HCT116 (cell line): Measurements from ENCODE around the gene SIK3. TPM values are rescaled to one million over a fixed set of nuclear protein-coding genes. Genes with fewer than 3 reads are reported as not detected.

Experiments used
- ATAC-seq: fragments of 200-7000 bp; cut with Tn5 transposase; 2 replicates; pipeline ENCODE4 v1.9.1; 2020; ENCODE audit warnings: mild to moderate bottlenecking, moderate library complexity
- BruUV-seq: library from RNA; stranded (reverse); fragments of 400-500 nt; replicated peaks from 2 replicates; lab custom pipeline; 2021; lab: Mats Ljungman, UMichigan
- CTCF ChIA-PET: fragments of 300-600 bp; sonication (Branson Sonifier 250); formaldehyde crosslinking; loops from one replicate; lab custom pipeline; 2021; ENCODE audit warnings: antibody characterized with exemption; lab: Charles Lee
- POLR2A ChIA-PET: fragments of 300-600, 350-600 bp; sonication (Branson Sonifier 250); formaldehyde crosslinking; loops from one replicate; lab custom pipeline; 2021; ENCODE audit warnings: antibody characterized with exemption; lab: Charles Lee
- RAD21 ChIA-PET, 2 experiments: fragments of 300-600 bp; sonication (Branson Sonifier 250); formaldehyde crosslinking; loops; one replicate each; lab custom pipeline; 2023; ENCODE audit warnings: low total read pairs in 2 of 2; ENCODE audit not compliant: uncharacterized antibody in 2 of 2, unreplicated experiment in 2 of 2, low non-redundant PET in 1 of 2; lab: Charles Lee
- DNase-seq: peaks from one replicate; pipeline ENCODE4 v3.0.0-alpha.2; 2010; ENCODE audit warnings: low read depth, low spot score
- H2AFZ ChIP-seq: fragments of 200-600 bp; shearing (Covaris generic), sonication (generic); 2 replicates; pipeline ENCODE4 v1.6.1; 2017; ENCODE audit warnings: low read depth, mixed run types, mixed read lengths, antibody characterized with exemption, low read length; ENCODE audit not compliant: poor library complexity, severe bottlenecking
- H3K27ac ChIP-seq: 2 replicates; pipeline ENCODE4 v1.5.1; 2012; ENCODE audit warnings: low read depth, low read length
- H3K27me3 ChIP-seq: fragments of 200-600 bp; sonication (generic); 2 replicates; pipeline ENCODE4 v1.6.1; 2016; ENCODE audit warnings: mixed run types, low read length, mixed read lengths; ENCODE audit not compliant: insufficient read depth
- H3K36me3 ChIP-seq, 2 experiments: fragments of 200-500 bp in 1 of 2; fragments of 200-600 bp in 1 of 2; sonication (Bioruptor generic) in 1 of 2; sonication (generic) in 1 of 2; 2 replicates each; pipeline versions ENCODE4 v1.5.1 to v1.6.1; 2014 to 2016; ENCODE audit warnings: low read length in 2 of 2, inconsistent platforms in 1 of 2, mixed read lengths in 1 of 2, mixed run types in 1 of 2; ENCODE audit not compliant: insufficient read depth in 2 of 2, control insufficient read depth in 1 of 2
- H3K4me1 ChIP-seq, 2 experiments: fragments of 200-600 bp in 1 of 2; sonication (generic) in 1 of 2; 2 replicates each; pipeline versions ENCODE4 v1.5.1 to v1.6.1; 2012 to 2017; ENCODE audit warnings: low read length in 2 of 2, inconsistent platforms in 1 of 2, mild to moderate bottlenecking in 1 of 2, mixed read lengths in 1 of 2, mixed run types in 1 of 2, moderate library complexity in 1 of 2; ENCODE audit not compliant: insufficient read depth in 2 of 2, control insufficient read depth in 1 of 2
- H3K4me2 ChIP-seq: fragments of 200-600 bp; sonication (generic); 2 replicates; pipeline ENCODE4 v1.6.1; 2017; ENCODE audit warnings: mixed run types, low read length, mixed read lengths
- H3K4me3 ChIP-seq, 2 experiments: fragments of 200-600 bp in 1 of 2; sonication (generic) in 1 of 2; replicated peaks in 1 of 2; 2 replicates each; pipeline ENCODE4 v1.5.1; 2011 to 2016; ENCODE audit warnings: low read length in 2 of 2, control low read depth in 1 of 2, low read depth in 1 of 2, mild to moderate bottlenecking in 1 of 2, mixed read lengths in 1 of 2, mixed run types in 1 of 2
- H3K79me2 ChIP-seq: fragments of 200-600 bp; sonication (generic); 2 replicates; pipeline ENCODE4 v1.6.1; 2017; ENCODE audit warnings: mild to moderate bottlenecking, mixed run types, low read length, moderate library complexity, mixed read lengths; ENCODE audit not compliant: insufficient read depth
- H3K9ac ChIP-seq: fragments of 200-600 bp; sonication (generic); 2 replicates; pipeline ENCODE4 v1.6.1; 2016; ENCODE audit warnings: low read length, mixed read lengths
- H3K9me2 ChIP-seq: fragments of 200-600 bp; sonication (generic), shearing (Covaris generic); 2 replicates; pipeline ENCODE4 v1.6.1; 2017; ENCODE audit warnings: mixed run types, mild to moderate bottlenecking, moderate library complexity; ENCODE audit not compliant: insufficient read depth
- H3K9me3 ChIP-seq, 2 experiments: fragments of 200-500 bp in 1 of 2; fragments of 200-600 bp in 1 of 2; sonication (Bioruptor generic) in 1 of 2; sonication (generic) in 1 of 2; 2 replicates each; pipeline ENCODE4 v1.6.1; 2014 to 2017; ENCODE audit warnings: low read length in 2 of 2, mixed read lengths in 2 of 2, inconsistent platforms in 1 of 2, low read depth in 1 of 2, mild to moderate bottlenecking in 1 of 2, mixed run types in 1 of 2, moderate library complexity in 1 of 2; ENCODE audit not compliant: control insufficient read depth in 1 of 2, insufficient read depth in 1 of 2
- H4K20me1 ChIP-seq: fragments of 200-600 bp; sonication (generic), shearing (Covaris generic); 2 replicates; pipeline ENCODE4 v1.6.1; 2017; ENCODE audit warnings: mixed run types, mild to moderate bottlenecking, moderate library complexity; ENCODE audit not compliant: insufficient read depth
- CEBPB ChIP-seq: IDR thresholded peaks from 2 replicates; pipeline ENCODE4 v1.6.1; 2012; ENCODE audit warnings: low read depth
- EGR1 ChIP-seq: IDR thresholded peaks from 2 replicates; pipeline ENCODE4 v1.6.1; 2012; ENCODE audit warnings: low read depth
- ELF1 ChIP-seq: IDR thresholded peaks from 2 replicates; pipeline ENCODE4 v1.6.1; 2012; ENCODE audit warnings: low read depth, borderline replicate concordance
- EZH2 ChIP-seq: fragments of 200-600 bp; sonication (generic); IDR thresholded peaks from 2 replicates; pipeline ENCODE4 v1.6.1; 2017; ENCODE audit warnings: antibody characterized with exemption, mixed run types
- JUND ChIP-seq: IDR thresholded peaks from 2 replicates; pipeline ENCODE4 v1.6.1; 2012
- POLR2A ChIP-seq: IDR thresholded peaks from 2 replicates; pipeline ENCODE4 v1.7.0; 2011; ENCODE audit warnings: borderline replicate concordance; ENCODE audit not compliant: insufficient read depth, insufficient read length; ENCODE audit errors: extremely low read depth
- SIN3A ChIP-seq: IDR thresholded peaks from 2 replicates; pipeline ENCODE4 v1.6.1; 2012; ENCODE audit warnings: low read depth
- SRF ChIP-seq: IDR thresholded peaks from 2 replicates; pipeline ENCODE4 v1.6.1; 2012; ENCODE audit warnings: low read depth
- TCF7L2 ChIP-seq: IDR thresholded peaks from 2 replicates; pipeline ENCODE4 v1.7.0; 2011; ENCODE audit warnings: borderline replicate concordance, inconsistent platforms; ENCODE audit not compliant: insufficient read depth, insufficient read length; ENCODE audit errors: extremely low read depth
- YY1 ChIP-seq: IDR thresholded peaks from 2 replicates; pipeline ENCODE4 v1.6.1; 2011; ENCODE audit warnings: low read length, low read depth, moderate library complexity, mild to moderate bottlenecking; ENCODE audit not compliant: insufficient replicate concordance; ENCODE audit errors: extremely low read depth
- ZFX ChIP-seq: fragments of 450-650 bp; IDR thresholded peaks from 2 replicates; pipeline ENCODE4 v1.6.1; 2017
- intact Hi-C: fragments of 100-400 bp; cut with micrococcal nuclease; formaldehyde crosslinking; loops from 2 replicates; pipeline ENCODE4 v1.10.0; 2022
- total RNA-seq: library from RNA; stranded (reverse); gene quantifications from one replicate; pipeline ENCODE4 v1.2.1, GENCODE V29; 2021; ENCODE audit not compliant: unreplicated experiment
- TF ChIP-seq, protein P1 (sequence below): IDR thresholded peaks from 2 replicates; pipeline ENCODE4 v1.6.1; 2012; ENCODE audit warnings: low read depth
- TF ChIP-seq, protein P2 (sequence below): IDR thresholded peaks from 2 replicates; pipeline ENCODE4 v1.6.1; 2012
- TF ChIP-seq, protein P3 (sequence below): IDR thresholded peaks from 2 replicates; pipeline ENCODE4 v1.6.1; 2012
- TF ChIP-seq, protein P4 (sequence below), 3 experiments: fragments of 200-600 bp in 1 of 3; sonication (generic) in 1 of 3; IDR thresholded peaks in 2 of 3; conservative IDR thresholded peaks in 1 of 3; 2 replicates each; pipeline ENCODE4 v1.5.1; 2012 to 2017; ENCODE audit warnings: low read depth in 2 of 3, low read length in 2 of 3, antibody characterized with exemption in 1 of 3, borderline replicate concordance in 1 of 3, control low read depth in 1 of 3, mild to moderate bottlenecking in 1 of 3, mixed read lengths in 1 of 3, mixed run types in 1 of 3, moderate library complexity in 1 of 3; ENCODE audit not compliant: insufficient read depth in 1 of 3

Gene SIK3
- total RNA-seq, 1 experiment from 2014 or later = 21.0 TPM

DNA sequence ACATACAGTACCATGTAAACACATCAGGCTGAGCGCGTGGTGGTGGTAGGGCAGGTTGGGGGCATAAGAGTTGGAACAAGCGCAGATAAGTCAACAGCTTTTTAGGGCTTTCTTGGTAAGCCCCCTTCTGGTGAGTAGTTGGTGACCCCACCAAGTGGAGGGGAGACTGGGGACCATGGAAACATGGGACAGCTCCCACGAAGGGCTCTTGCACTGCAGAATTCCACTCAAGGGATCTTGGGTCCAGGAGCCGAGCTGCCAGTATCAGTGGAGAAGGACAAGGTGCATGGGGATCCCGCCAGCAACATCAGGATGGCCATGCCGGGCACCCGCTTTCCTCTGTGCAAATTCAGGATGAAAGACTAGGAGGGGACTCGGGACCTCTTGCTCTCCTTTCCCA lies 254.6 kb downstream of the SIK3 start:
- H3K9ac ChIP-seq = no peak overlapping the region
- TF ChIP-seq SRF (no peak), YY1 (no peak)
- TF ChIP-seq, protein P1, sequence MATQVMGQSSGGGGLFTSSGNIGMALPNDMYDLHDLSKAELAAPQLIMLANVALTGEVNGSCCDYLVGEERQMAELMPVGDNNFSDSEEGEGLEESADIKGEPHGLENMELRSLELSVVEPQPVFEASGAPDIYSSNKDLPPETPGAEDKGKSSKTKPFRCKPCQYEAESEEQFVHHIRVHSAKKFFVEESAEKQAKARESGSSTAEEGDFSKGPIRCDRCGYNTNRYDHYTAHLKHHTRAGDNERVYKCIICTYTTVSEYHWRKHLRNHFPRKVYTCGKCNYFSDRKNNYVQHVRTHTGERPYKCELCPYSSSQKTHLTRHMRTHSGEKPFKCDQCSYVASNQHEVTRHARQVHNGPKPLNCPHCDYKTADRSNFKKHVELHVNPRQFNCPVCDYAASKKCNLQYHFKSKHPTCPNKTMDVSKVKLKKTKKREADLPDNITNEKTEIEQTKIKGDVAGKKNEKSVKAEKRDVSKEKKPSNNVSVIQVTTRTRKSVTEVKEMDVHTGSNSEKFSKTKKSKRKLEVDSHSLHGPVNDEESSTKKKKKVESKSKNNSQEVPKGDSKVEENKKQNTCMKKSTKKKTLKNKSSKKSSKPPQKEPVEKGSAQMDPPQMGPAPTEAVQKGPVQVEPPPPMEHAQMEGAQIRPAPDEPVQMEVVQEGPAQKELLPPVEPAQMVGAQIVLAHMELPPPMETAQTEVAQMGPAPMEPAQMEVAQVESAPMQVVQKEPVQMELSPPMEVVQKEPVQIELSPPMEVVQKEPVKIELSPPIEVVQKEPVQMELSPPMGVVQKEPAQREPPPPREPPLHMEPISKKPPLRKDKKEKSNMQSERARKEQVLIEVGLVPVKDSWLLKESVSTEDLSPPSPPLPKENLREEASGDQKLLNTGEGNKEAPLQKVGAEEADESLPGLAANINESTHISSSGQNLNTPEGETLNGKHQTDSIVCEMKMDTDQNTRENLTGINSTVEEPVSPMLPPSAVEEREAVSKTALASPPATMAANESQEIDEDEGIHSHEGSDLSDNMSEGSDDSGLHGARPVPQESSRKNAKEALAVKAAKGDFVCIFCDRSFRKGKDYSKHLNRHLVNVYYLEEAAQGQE = no peak
- TF ChIP-seq, protein P2, sequence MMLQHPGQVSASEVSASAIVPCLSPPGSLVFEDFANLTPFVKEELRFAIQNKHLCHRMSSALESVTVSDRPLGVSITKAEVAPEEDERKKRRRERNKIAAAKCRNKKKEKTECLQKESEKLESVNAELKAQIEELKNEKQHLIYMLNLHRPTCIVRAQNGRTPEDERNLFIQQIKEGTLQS = no peak
- H3K9me3 ChIP-seq = no peaks in the 10 kb centered on the region
- no peak overlapping the region for H3K4me3 ChIP-seq
- CTCF ChIA-PET = no interaction called here
- no peaks in the 10 kb centered on the region for H4K20me1 ChIP-seq
- DNase-seq = no peak
- no peak overlapping the region for H3K27ac ChIP-seq
- ATAC-seq = no peak
- RAD21 ChIA-PET = no interaction called here
- H3K4me2 ChIP-seq = no peak overlapping the region
- H3K36me3 ChIP-seq = peaks cover 3 to 17% of the 10 kb centered on the region in 2 experiments; a peak in 2 of 4 replicates
- H2AFZ ChIP-seq = no peak overlapping the region
- no peaks in the 10 kb centered on the region for H3K79me2 ChIP-seq
- intact Hi-C loops = no loop called here
- no peaks in the 10 kb centered on the region for H3K9me2 ChIP-seq
- BruUV-seq = no TSS peak
- no peaks in the 10 kb centered on the region for H3K27me3 ChIP-seq
- no peaks in the 10 kb centered on the region for H3K4me1 ChIP-seq
- POLR2A ChIA-PET = no interaction called here

DNA sequence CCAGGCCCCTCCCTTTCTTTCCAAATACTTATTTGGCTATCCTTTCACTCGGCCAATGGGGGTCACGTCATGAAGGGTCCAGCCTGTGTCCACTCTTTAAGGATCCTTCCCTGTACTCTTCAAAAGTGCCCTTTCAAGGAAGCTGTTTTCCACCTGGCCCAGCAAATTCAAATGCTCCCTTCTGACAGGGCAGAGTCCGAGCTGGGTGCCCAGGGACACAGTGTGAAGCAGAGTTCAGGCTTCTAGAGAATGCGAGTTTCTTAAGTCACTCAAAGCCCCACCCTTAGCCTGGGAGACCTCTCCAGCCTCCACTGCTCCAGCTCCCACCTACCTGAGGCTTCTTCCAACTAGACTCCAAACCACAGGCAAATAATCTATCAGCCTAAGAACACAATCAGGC lies 255.3 kb downstream of the SIK3 start:
- ATAC-seq (no peak), DNase-seq (no peak)
- Histone ChIP-seq H3K9me3 (no peaks in the 10 kb centered on the region), H3K9me2 (no peaks in the 10 kb centered on the region), H3K27ac (no peak overlapping the region), H3K4me3 (no peak overlapping the region), H3K27me3 (no peaks in the 10 kb centered on the region), H4K20me1 (no peaks in the 10 kb centered on the region), H3K36me3 (peaks cover 3 to 17% of the 10 kb centered on the region in 2 experiments; a peak in 2 of 4 replicates), H3K4me1 (no peaks in the 10 kb centered on the region), H3K79me2 (no peaks in the 10 kb centered on the region), H3K9ac (no peak overlapping the region), H2AFZ (no peak overlapping the region), H3K4me2 (no peak overlapping the region)
- RAD21 ChIA-PET = no interaction called here
- CTCF ChIA-PET = no interaction called here
- no TSS peak for BruUV-seq
- intact Hi-C loops = no loop called here
- POLR2A ChIA-PET = no interaction called here
- TF ChIP-seq, protein P3, sequence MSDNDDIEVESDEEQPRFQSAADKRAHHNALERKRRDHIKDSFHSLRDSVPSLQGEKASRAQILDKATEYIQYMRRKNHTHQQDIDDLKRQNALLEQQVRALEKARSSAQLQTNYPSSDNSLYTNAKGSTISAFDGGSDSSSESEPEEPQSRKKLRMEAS = no peak
- TF ChIP-seq EGR1 (no peak), EZH2 (no peak), TCF7L2 (no peak), SIN3A (no peak), ELF1 (no peak), POLR2A (no peak), JUND (no peak), YY1 (no peak), CEBPB (no peak), ZFX (no peak)
- TF ChIP-seq, protein P4, sequence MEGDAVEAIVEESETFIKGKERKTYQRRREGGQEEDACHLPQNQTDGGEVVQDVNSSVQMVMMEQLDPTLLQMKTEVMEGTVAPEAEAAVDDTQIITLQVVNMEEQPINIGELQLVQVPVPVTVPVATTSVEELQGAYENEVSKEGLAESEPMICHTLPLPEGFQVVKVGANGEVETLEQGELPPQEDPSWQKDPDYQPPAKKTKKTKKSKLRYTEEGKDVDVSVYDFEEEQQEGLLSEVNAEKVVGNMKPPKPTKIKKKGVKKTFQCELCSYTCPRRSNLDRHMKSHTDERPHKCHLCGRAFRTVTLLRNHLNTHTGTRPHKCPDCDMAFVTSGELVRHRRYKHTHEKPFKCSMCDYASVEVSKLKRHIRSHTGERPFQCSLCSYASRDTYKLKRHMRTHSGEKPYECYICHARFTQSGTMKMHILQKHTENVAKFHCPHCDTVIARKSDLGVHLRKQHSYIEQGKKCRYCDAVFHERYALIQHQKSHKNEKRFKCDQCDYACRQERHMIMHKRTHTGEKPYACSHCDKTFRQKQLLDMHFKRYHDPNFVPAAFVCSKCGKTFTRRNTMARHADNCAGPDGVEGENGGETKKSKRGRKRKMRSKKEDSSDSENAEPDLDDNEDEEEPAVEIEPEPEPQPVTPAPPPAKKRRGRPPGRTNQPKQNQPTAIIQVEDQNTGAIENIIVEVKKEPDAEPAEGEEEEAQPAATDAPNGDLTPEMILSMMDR (IDR thresholded peaks at IDR 0.05 in 2 of 3, conservative IDR thresholded peaks at IDR 0.05 in 1 of 3; ENCODE audit: borderline replicate concordance in 1 of 3, insufficient read depth in 1 of 3, low read depth in 2 of 3, low read length in 2 of 3) = no peak
- TF ChIP-seq, protein P2 = no peak
